PC-3 (cell line): ENCODE data around the gene CNTRL. TPM values are rescaled to one million over a fixed set of nuclear protein-coding genes. Genes with fewer than 3 reads are reported as not detected.

Source experiments
- ATAC-seq: fragments of 200-7000 bp; cut with Tn5 transposase; 2 replicates; pipeline ENCODE4 v1.9.1; 2020; ENCODE audit warnings: mild to moderate bottlenecking, moderate library complexity
- BruUV-seq: library from RNA; stranded (reverse); fragments of 400-500 nt; replicated peaks from 2 replicates; lab custom pipeline; 2021; lab: Mats Ljungman, UMichigan
- CTCF ChIA-PET: fragments of 300-600 bp; sonication (Branson Sonifier 250); formaldehyde crosslinking; loops from one replicate; lab custom pipeline; 2022; ENCODE audit warnings: antibody characterized with exemption; lab: Charles Lee
- POLR2A ChIA-PET: fragments of 300-600 bp; sonication (Branson Sonifier 250); formaldehyde crosslinking; loops from one replicate; lab custom pipeline; 2022; ENCODE audit warnings: antibody characterized with exemption; ENCODE audit not compliant: unreplicated experiment; lab: Charles Lee
- DNase-seq: peaks from one replicate; pipeline ENCODE4 v3.0.0-alpha.2; 2015
- H2AFZ ChIP-seq: fragments of 300-600 bp; sonication (generic); 2 replicates; pipeline ENCODE4 v1.6.0; 2016; ENCODE audit warnings: antibody characterized with exemption, low read length
- H3F3A ChIP-seq: fragments of 300-600 bp; sonication (generic); one replicate; pipeline ENCODE4 v1.6.0; 2017; ENCODE audit warnings: antibody characterized with exemption, low read length, control low read depth, mild to moderate bottlenecking; ENCODE audit not compliant: unreplicated experiment
- H3K27ac ChIP-seq: fragments of 300-600 bp; sonication (generic); 2 replicates; pipeline ENCODE4 v1.5.1; 2016; ENCODE audit warnings: mild to moderate bottlenecking, low read length
- H3K27me3 ChIP-seq: fragments of 300-600 bp; sonication (generic); 2 replicates; pipeline ENCODE4 v1.6.1; 2016; ENCODE audit warnings: low read length, mixed read lengths
- H3K36me3 ChIP-seq: fragments of 300-600 bp; sonication (generic); 2 replicates; pipeline ENCODE4 v1.6.1; 2016; ENCODE audit warnings: low read depth, mixed run types, low read length, mixed read lengths
- H3K4me1 ChIP-seq: fragments of 300-600 bp; sonication (generic); 2 replicates; pipeline ENCODE4 v1.5.1; 2016; ENCODE audit warnings: low read length; ENCODE audit not compliant: insufficient read depth
- H3K4me2 ChIP-seq: fragments of 300-600 bp; sonication (generic); 2 replicates; pipeline ENCODE4 v1.6.0; 2016; ENCODE audit warnings: low read length
- H3K4me3 ChIP-seq: fragments of 300-600 bp; sonication (generic); 2 replicates; pipeline ENCODE4 v1.5.1; 2016; ENCODE audit warnings: mild to moderate bottlenecking, low read length, mixed read lengths
- H3K79me2 ChIP-seq: fragments of 300-600 bp; sonication (generic); 2 replicates; pipeline ENCODE4 v1.6.1; 2017; ENCODE audit warnings: low read length, mixed read lengths
- H3K9ac ChIP-seq: fragments of 300-600 bp; sonication (generic); 2 replicates; pipeline ENCODE4 v1.6.0; 2016; ENCODE audit warnings: mild to moderate bottlenecking, low read length
- H3K9me2 ChIP-seq: fragments of 300-600 bp; sonication (generic); replicated peaks from 2 replicates; pipeline ENCODE4 v1.6.1; 2016; ENCODE audit warnings: mixed run types, low read length, mixed read lengths
- H3K9me3 ChIP-seq: fragments of 300-600 bp; sonication (generic); 2 replicates; pipeline ENCODE4 v1.6.1; 2016; ENCODE audit warnings: low read length, mixed read lengths
- H4K20me1 ChIP-seq: fragments of 300-600 bp; sonication (generic); 2 replicates; pipeline ENCODE4 v1.6.1; 2016; ENCODE audit warnings: low read length, mixed read lengths
- CTCF ChIP-seq: fragments of 300-600 bp; sonication (generic); conservative IDR thresholded peaks from 2 replicates; pipeline ENCODE4 v1.5.1; 2017; ENCODE audit warnings: antibody characterized with exemption, low read depth, mild to moderate bottlenecking, low read length
- EZH2 ChIP-seq: fragments of 300-600 bp; sonication (generic); IDR thresholded peaks from one replicate; pipeline ENCODE4 v1.6.1; 2017; ENCODE audit warnings: antibody characterized with exemption, mild to moderate bottlenecking, low read length; ENCODE audit not compliant: unreplicated experiment
- EZH2phosphoT487 ChIP-seq: fragments of 300-600 bp; sonication (generic); IDR thresholded peaks from 2 replicates; pipeline ENCODE4 v1.6.1; 2018; ENCODE audit warnings: mild to moderate bottlenecking, antibody characterized with exemption, low read length, borderline replicate concordance
- intact Hi-C: fragments of 100-400 bp; cut with micrococcal nuclease; formaldehyde crosslinking; loops from 2 replicates; pipeline ENCODE4 v1.9.0; 2023
- total RNA-seq: library from RNA; depleted of rRNA; stranded (reverse); fragments of >200 nt; gene quantifications from 2 replicates; pipeline ENCODE4 v1.2.3, GENCODE V29; 2014

Gene CNTRL
- total RNA-seq, 1 experiment from 2014 or later = 6.0 TPM

DNA sequence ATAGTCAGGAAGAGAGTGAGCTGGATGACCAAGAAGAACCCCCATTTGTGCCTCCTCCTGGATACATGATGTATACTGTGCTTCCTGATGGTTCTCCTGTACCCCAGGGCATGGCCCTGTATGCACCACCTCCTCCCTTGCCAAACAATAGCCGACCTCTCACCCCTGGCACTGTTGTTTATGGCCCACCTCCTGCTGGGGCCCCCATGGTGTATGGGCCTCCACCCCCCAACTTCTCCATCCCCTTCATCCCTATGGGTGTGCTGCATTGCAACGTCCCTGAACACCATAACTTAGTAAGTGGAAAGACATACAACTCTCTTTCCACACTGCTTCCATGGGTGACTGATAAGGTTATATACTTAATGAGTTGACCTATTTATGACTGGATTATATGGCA is 75.4 kb downstream of the CNTRL start:
- BruUV-seq = no TSS peak
- H4K20me1 ChIP-seq = no peaks in the 10 kb centered on the region
- H3K36me3 ChIP-seq = no peaks in the 10 kb centered on the region
- no peak overlapping the region for H2AFZ ChIP-seq
- ChIA-PET POLR2A (no interaction called here), CTCF (no interaction called here)
- no peak for ATAC-seq
- no peak overlapping the region for H3K9ac ChIP-seq
- no peak overlapping the region for H3K4me2 ChIP-seq
- no peak for TF ChIP-seq EZH2phosphoT487
- no peak for TF ChIP-seq CTCF
- no peak for TF ChIP-seq EZH2
- no peak overlapping the region for H3K4me3 ChIP-seq
- H3K27me3 ChIP-seq = no peaks in the 10 kb centered on the region
- H3K79me2 ChIP-seq = no peaks in the 10 kb centered on the region
- H3K9me2 ChIP-seq = no peaks in the 10 kb centered on the region
- no peaks in the 10 kb centered on the region for H3F3A ChIP-seq
- peaks cover 18% of the 10 kb centered on the region for H3K4me1 ChIP-seq
- no peak for DNase-seq
- intact Hi-C loops = no loop called here
- H3K9me3 ChIP-seq = no peaks in the 10 kb centered on the region
- H3K27ac ChIP-seq = no peak overlapping the region

GRCh38 chr9:121153642-121154041 is 78.9 kb downstream of the CNTRL start:
- H3K9ac ChIP-seq = no peak overlapping the region
- H3K4me3 ChIP-seq = no peak overlapping the region
- TF ChIP-seq CTCF = no peak
- TF ChIP-seq EZH2phosphoT487 = no peak
- no peak for TF ChIP-seq EZH2
- H3K9me3 ChIP-seq = no peaks in the 10 kb centered on the region
- ATAC-seq (peak; percentile 23; the same call in 1 of the 2 replicates), DNase-seq (peak; percentile 11)
- H3K4me1 ChIP-seq = peaks cover 31% of the 10 kb centered on the region
- no peak overlapping the region for H2AFZ ChIP-seq
- H3K79me2 ChIP-seq = no peaks in the 10 kb centered on the region
- POLR2A ChIA-PET = interaction anchor here (0.6 kb wide), 1 partner anchor 12 kb away, joined by 5 read pairs; no protein-coding TSS in a partner anchor
- no peaks in the 10 kb centered on the region for H3K27me3 ChIP-seq
- H4K20me1 ChIP-seq = no peaks in the 10 kb centered on the region
- no peak overlapping the region for H3K4me2 ChIP-seq
- peaks cover 10% of the 10 kb centered on the region; the same call in 1 of the 2 replicates for H3K36me3 ChIP-seq
- intact Hi-C loops = no loop called here
- H3F3A ChIP-seq = no peaks in the 10 kb centered on the region
- no peaks in the 10 kb centered on the region for H3K9me2 ChIP-seq
- no peak overlapping the region for H3K27ac ChIP-seq
- CTCF ChIA-PET = no interaction called here
- BruUV-seq = no TSS peak

DNA sequence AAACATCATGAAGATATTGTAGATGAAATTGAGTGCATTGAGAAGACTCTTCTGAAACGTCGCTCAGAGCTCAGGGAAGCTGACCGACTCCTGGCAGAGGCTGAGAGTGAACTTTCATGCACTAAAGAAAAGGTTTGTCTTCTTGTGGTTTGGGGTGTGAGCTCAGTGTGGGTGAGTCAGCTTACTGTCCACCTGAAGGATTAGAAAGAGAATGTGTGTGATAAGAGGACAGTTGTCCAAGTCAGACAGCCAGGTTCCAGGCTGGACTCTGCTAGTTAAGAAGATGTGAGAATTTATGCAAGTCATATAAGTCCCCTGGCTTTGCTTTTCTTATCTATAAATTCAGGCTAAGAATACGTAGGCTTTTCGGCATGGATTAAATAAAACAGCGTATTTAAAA is 80.0 kb downstream of the CNTRL start:
- Histone ChIP-seq H3K27ac (peak overlapping the region; percentile 6; the same call in 1 of the 2 replicates), H3K4me3 (no peak overlapping the region), H3K36me3 (peaks cover 10% of the 10 kb centered on the region; the same call in 1 of the 2 replicates), H3K4me1 (peaks cover 31% of the 10 kb centered on the region), H2AFZ (no peak overlapping the region), H3F3A (no peaks in the 10 kb centered on the region), H3K9me3 (no peaks in the 10 kb centered on the region), H3K4me2 (peak overlapping the region; percentile 55), H3K27me3 (no peaks in the 10 kb centered on the region), H4K20me1 (no peaks in the 10 kb centered on the region), H3K79me2 (no peaks in the 10 kb centered on the region), H3K9ac (no peak overlapping the region), H3K9me2 (no peaks in the 10 kb centered on the region)
- no TSS peak for BruUV-seq
- DNase-seq (peak; percentile 70), ATAC-seq (peak; percentile 89)
- TF ChIP-seq EZH2phosphoT487 (no peak), CTCF (no peak), EZH2 (no peak)
- CTCF ChIA-PET = no interaction called here
- POLR2A ChIA-PET = interaction anchor here (0.6 kb wide), 2 partner anchors 15 to 169 kb away, joined by 3 read pairs; no protein-coding TSS in a partner anchor
- intact Hi-C loops = no loop called here
